ENCODE measurements around the gene TFAP2A. TPM values are rescaled to one million over a fixed set of nuclear protein-coding genes. Genes with fewer than 3 reads are reported as not detected.

Gene TFAP2A
- total RNA-seq, 1 experiment from 2014 or later, result 24.3 TPM

- TSS peak; percentile 61 for BruUV-seq (replicated peaks)
- H3K79me2 ChIP-seq (ENCODE audit: insufficient read depth, low read length), result no peaks in the 10 kb centered on the region
- intact Hi-C loops (cut with micrococcal nuclease), result loop anchor here (2.0 to 10.0 kb wide), 3 partner anchors 892 to 1725 kb away; no protein-coding TSS in a partner anchor
- TF ChIP-seq POLR2AphosphoS5 (IDR thresholded peaks at IDR 0.05; ENCODE audit: low read depth, low read length) (peak; percentile 63), TCF7L2 (IDR thresholded peaks at IDR 0.05; ENCODE audit: borderline replicate concordance, extremely low read depth, insufficient read depth, insufficient read length) (peak; percentile 91), ZFX (IDR thresholded peaks at IDR 0.05) (no peak), SP1 (IDR thresholded peaks at IDR 0.05; ENCODE audit: low read depth) (no peak), ZNF274 (IDR thresholded peaks at IDR 0.05; ENCODE audit: low read depth, low read length) (no peak), ATF3 (IDR thresholded peaks at IDR 0.05) (no peak)
- H3K9me2 ChIP-seq (ENCODE audit: insufficient read depth), result no peaks in the 10 kb centered on the region
- RAD21 ChIA-PET (ENCODE audit: low non-redundant PET in 1 of 2, low total read pairs in 2 of 2, uncharacterized antibody in 2 of 2, unreplicated experiment in 2 of 2), result interaction anchor here in 1 of 2 experiments (0.7 to 1.9 kb wide), 4 partner anchors 16 to 31 kb away, joined by 3 to 6 read pairs (median 3); partner anchors contain the start of gene TFAP2A
- peak; percentile 57 for ATAC-seq
- H3K27me3 ChIP-seq (ENCODE audit: insufficient read depth, low read length), result no peaks in the 10 kb centered on the region
- DNase-seq (ENCODE audit: low read depth, low spot score), result no peak
- H3K4me1 ChIP-seq (ENCODE audit: control insufficient read depth in 1 of 2, insufficient read depth in 2 of 2, low read length in 2 of 2), result peaks cover 14 to 53% of the 10 kb centered on the region in 2 experiments; a peak in 3 of 4 replicates
- no peak overlapping the region for H3K27ac ChIP-seq (ENCODE audit: low read depth, low read length)
- peak overlapping the region; percentile 100 for H2AFZ ChIP-seq (ENCODE audit: low read depth, low read length, poor library complexity, severe bottlenecking)
- no peaks in the 10 kb centered on the region for H3K9me3 ChIP-seq (ENCODE audit: control insufficient read depth in 1 of 2, insufficient read depth in 1 of 2, low read depth in 1 of 2, low read length in 2 of 2)
- H3K4me2 ChIP-seq (ENCODE audit: low read length), result peak overlapping the region; percentile 75
- no peaks in the 10 kb centered on the region for H4K20me1 ChIP-seq (ENCODE audit: insufficient read depth)
- peak overlapping the region; percentile 33 to 35 for H3K4me3 ChIP-seq (replicated peaks in 1 of 2; ENCODE audit: low read depth in 1 of 2, low read length in 2 of 2)
- H3K36me3 ChIP-seq (ENCODE audit: control insufficient read depth in 1 of 2, insufficient read depth in 2 of 2, low read length in 2 of 2), result no peaks in the 10 kb centered on the region
- peak overlapping the region; percentile 48 for H3K9ac ChIP-seq (ENCODE audit: low read length)
- POLR2A ChIA-PET, result interaction anchor here (1.2 to 1.9 kb wide), 3 partner anchors 13 to 20 kb away, joined by 3 to 12 read pairs (median 4); partner anchors contain the start of gene TFAP2A
- CTCF ChIA-PET, result interaction anchor here (0.7 to 1.9 kb wide), 7 partner anchors 10 to 1935 kb away, joined by 3 to 11 read pairs (median 3); partner anchors contain the start of gene TFAP2A
Observed at GRCh38 chr6:10434235-10434634, 19.4 kb upstream of the TFAP2A start.

- ChIA-PET CTCF (no interaction called here), RAD21 (ENCODE audit: low non-redundant PET in 1 of 2, low total read pairs in 2 of 2, uncharacterized antibody in 2 of 2, unreplicated experiment in 2 of 2) (no interaction called here), POLR2A (no interaction called here)
- no peaks in the 10 kb centered on the region for H4K20me1 ChIP-seq (ENCODE audit: insufficient read depth)
- BruUV-seq (replicated peaks), result no TSS peak
- no peak for DNase-seq (ENCODE audit: low read depth, low spot score)
- H3K27ac ChIP-seq (ENCODE audit: low read depth, low read length), result no peak overlapping the region
- no peak overlapping the region for H2AFZ ChIP-seq (ENCODE audit: low read depth, low read length, poor library complexity, severe bottlenecking)
- no peak overlapping the region for H3K4me2 ChIP-seq (ENCODE audit: low read length)
- TF ChIP-seq SIN3A (IDR thresholded peaks at IDR 0.05; ENCODE audit: low read depth), result no peak
- TF ChIP-seq REST (IDR thresholded peaks at IDR 0.05; ENCODE audit: low read depth), result no peak
- no peak for TF ChIP-seq ZFX (IDR thresholded peaks at IDR 0.05)
- no peak for TF ChIP-seq SRF (IDR thresholded peaks at IDR 0.05; ENCODE audit: low read depth)
- H3K4me1 ChIP-seq (ENCODE audit: control insufficient read depth in 1 of 2, insufficient read depth in 2 of 2, low read length in 2 of 2), result peaks cover 14 to 49% of the 10 kb centered on the region in 2 experiments; a peak in 3 of 4 replicates
- H3K4me3 ChIP-seq (replicated peaks in 1 of 2; ENCODE audit: low read depth in 1 of 2, low read length in 2 of 2), result no peak overlapping the region
- no peaks in the 10 kb centered on the region for H3K36me3 ChIP-seq (ENCODE audit: control insufficient read depth in 1 of 2, insufficient read depth in 2 of 2, low read length in 2 of 2)
- H3K9me2 ChIP-seq (ENCODE audit: insufficient read depth), result no peaks in the 10 kb centered on the region
- H3K9ac ChIP-seq (ENCODE audit: low read length), result no peak overlapping the region
- no peak for ATAC-seq
- no peaks in the 10 kb centered on the region for H3K79me2 ChIP-seq (ENCODE audit: insufficient read depth, low read length)
- H3K27me3 ChIP-seq (ENCODE audit: insufficient read depth, low read length), result no peaks in the 10 kb centered on the region
- H3K9me3 ChIP-seq (ENCODE audit: control insufficient read depth in 1 of 2, insufficient read depth in 1 of 2, low read depth in 1 of 2, low read length in 2 of 2), result no peaks in the 10 kb centered on the region
- intact Hi-C loops (cut with micrococcal nuclease), result loop anchor here (5.0 to 10.0 kb wide), 2 partner anchors 891 to 1019 kb away; no protein-coding TSS in a partner anchor
Observed at GRCh38 chr6:10433322-10433721, 18.4 kb upstream of the TFAP2A start.
